GM12892 (cell line): ENCODE results near the gene NNMT.

Experiments used
- POLR2A ChIP-seq: IDR thresholded peaks from 2 replicates; pipeline ENCODE4 v1.6.1; 2011; ENCODE audit warnings: low read depth, low read length, control low read depth
- POLR2AphosphoS5 ChIP-seq: IDR thresholded peaks from 2 replicates; pipeline ENCODE4 v1.6.1; 2011; ENCODE audit warnings: low read depth, low read length, control low read depth
- TAF1 ChIP-seq: IDR thresholded peaks from 2 replicates; pipeline ENCODE4 v1.6.1; 2011; ENCODE audit warnings: low read depth, mild to moderate bottlenecking, control low read depth, low read length, borderline replicate concordance

DNA sequence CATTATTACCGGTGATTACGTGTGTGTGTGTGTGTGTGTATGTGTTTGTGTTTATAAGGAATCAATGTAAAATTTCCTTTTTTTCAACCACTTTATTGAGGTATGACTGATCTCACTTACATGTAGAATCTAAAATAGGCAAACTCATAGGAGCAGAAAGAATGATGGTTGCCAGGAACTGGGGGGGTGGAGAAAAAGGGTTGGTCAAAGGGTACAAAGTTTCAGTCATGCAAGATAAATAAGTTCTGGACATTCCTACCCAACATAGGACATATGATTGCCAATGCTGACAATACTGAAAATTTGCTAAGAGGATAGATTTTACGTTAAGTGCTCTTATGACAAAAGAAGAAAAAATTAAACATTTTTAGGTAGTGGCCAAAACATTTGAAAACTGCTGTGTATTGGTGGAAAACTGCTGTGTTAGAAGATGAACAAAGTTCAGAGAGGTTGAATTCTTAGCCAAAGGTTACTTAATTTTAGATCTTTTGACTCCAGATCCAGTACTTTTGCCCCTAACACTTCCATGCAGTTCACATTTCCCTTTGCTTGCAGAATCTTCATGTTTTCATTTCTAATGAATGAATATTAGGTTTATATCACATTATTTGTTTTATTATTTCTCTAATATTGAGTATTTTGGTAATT, 49.5 kb downstream of the NNMT start:
- no peak for TF ChIP-seq POLR2AphosphoS5
- TF ChIP-seq POLR2A, result no peak
- no peak for TF ChIP-seq TAF1
